ENCODE measurements around the gene PHF23.

- TF ChIP-seq, protein P1, sequence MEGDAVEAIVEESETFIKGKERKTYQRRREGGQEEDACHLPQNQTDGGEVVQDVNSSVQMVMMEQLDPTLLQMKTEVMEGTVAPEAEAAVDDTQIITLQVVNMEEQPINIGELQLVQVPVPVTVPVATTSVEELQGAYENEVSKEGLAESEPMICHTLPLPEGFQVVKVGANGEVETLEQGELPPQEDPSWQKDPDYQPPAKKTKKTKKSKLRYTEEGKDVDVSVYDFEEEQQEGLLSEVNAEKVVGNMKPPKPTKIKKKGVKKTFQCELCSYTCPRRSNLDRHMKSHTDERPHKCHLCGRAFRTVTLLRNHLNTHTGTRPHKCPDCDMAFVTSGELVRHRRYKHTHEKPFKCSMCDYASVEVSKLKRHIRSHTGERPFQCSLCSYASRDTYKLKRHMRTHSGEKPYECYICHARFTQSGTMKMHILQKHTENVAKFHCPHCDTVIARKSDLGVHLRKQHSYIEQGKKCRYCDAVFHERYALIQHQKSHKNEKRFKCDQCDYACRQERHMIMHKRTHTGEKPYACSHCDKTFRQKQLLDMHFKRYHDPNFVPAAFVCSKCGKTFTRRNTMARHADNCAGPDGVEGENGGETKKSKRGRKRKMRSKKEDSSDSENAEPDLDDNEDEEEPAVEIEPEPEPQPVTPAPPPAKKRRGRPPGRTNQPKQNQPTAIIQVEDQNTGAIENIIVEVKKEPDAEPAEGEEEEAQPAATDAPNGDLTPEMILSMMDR (conservative IDR thresholded peaks at IDR 0.05; ENCODE audit: low read depth, low read length) = no peak
- no peak for TF ChIP-seq EZH2 (IDR thresholded peaks at IDR 0.05; ENCODE audit: borderline replicate concordance, low read depth, low read length, poor library complexity, severe bottlenecking)
Measured at GRCh38 chr17:7204828-7205461, 34.3 kb downstream of the PHF23 start.

All from A673 (cell line).